HG03460 (cell line): ENCODE data around the gene FAM120B.

Experiments used
- ATAC-seq: cut with Tn5 transposase; IDR thresholded peaks from one replicate; pipeline ENCODE4 v1.9.1; 2021; ENCODE audit not compliant: unreplicated experiment

Gene FAM120B

DNA sequence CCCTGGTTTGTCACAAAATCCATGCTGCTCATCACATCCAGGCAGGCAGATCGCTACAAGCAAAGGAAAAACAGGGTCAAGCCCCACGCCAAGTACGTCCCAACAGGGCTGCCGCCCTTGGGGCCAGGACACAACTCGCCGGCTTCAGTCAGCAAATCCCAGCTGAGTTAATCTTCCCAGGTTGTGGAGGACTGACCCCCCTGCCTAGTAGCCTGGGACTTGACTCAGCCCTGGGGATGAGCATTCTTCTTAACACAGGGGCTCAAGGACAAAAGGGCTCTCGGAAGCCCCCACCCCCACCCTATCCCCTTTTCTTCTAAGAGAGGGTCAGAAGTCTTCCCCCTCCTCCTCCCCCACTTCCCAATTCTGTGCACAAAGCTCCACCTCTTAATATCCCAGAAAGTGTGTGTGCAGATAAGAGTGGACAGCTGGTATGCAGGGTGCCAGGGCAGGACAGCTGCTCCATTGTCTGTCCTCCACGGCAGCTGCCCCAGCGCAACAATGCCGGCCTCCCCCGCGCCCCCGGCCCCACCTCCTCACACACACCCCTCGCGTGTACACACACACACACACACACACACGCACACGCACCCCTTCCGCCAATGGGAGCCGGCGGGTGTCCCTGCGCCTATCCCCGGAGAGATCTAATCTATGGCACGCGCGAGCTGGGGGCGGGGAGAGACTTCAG is 20.2 kb upstream of the FAM120B start:
- ATAC-seq, result no peak

DNA sequence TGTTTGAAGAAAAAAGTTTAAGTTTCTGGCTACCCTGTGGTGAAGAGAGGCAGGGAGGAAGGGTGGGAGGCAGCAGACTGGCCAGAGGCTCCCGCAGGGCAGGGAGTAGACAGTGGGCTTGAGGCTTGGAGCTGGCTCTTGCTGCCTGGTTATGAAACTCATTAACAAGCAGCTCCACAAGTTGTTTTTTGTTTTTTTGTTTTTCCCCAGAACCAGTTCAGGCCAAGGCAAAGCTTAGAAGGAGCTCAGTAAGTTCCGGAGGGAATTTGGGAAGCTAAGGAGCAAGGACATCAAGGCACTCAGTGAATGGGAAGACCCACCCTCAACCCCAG is 19.7 kb upstream of the FAM120B start:
- ATAC-seq, result no peak

DNA sequence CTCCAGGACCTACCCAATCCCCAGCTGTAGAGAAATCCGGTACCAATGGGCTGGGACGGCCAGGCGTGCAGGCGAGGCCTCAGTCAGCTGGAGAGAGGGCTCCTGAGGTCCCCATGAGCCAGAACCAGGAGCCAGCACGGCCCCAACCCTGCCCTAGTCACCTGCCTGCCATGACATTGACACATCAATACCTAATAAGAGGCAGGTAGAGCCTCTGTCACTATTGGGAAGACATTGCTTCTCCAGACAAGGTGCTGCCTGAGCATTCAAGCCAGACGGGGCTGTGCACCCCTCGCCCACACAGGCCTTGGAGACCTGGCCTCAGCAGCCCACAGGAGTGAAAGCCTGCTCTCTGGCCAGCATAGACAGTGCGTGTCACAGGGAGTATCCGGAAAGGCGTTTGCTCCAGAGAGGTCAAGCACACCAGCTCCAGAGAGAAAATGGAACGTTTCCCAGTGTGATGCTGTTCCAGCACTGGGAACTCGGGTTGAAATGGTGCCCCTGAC is 19.1 kb upstream of the FAM120B start:
- no peak for ATAC-seq

DNA sequence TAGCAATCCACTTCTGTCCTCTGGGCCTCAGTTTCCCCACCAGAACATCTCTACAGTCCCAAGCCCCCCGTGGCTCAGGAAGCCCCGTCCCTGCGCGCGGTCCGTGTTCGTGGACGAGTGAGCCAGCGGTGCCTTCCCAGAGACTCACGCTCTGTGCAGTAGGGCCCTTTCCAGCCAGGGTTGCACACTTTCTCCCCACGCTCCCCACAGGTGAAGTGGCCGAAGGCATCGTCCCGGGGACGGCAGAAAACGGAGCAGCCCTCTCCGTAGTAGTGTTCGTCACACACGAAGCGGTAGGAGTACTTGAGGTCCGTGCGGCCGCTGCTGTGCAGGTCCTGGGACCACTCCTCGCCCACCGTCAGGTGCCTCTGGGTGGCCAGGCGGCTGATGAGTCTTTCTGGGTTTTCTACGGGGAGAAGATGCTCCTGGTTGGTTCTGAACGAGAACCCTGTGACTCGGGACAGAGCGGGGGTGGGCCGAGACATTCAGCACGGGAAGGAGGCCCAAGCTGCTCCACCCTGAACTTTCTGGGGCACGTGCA is 18.4 kb upstream of the FAM120B start:
- no peak for ATAC-seq

DNA sequence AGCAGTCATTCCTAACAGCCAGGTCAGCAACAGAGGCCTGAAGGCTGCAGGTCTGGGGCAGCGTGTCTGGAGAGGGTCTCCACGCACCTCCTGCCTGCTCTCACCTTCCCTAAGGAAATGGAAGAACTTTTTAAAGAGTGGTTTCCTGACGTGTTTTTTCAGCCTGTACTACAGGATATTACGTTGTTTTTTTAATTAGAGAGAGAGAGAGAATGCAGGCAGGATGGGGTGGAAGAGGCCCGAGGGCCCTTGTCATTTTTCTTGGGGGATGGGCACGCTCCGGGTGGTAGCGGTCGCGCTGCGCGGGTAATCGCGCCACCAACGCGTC is 17.7 kb upstream of the FAM120B start:
- no peak for ATAC-seq

DNA sequence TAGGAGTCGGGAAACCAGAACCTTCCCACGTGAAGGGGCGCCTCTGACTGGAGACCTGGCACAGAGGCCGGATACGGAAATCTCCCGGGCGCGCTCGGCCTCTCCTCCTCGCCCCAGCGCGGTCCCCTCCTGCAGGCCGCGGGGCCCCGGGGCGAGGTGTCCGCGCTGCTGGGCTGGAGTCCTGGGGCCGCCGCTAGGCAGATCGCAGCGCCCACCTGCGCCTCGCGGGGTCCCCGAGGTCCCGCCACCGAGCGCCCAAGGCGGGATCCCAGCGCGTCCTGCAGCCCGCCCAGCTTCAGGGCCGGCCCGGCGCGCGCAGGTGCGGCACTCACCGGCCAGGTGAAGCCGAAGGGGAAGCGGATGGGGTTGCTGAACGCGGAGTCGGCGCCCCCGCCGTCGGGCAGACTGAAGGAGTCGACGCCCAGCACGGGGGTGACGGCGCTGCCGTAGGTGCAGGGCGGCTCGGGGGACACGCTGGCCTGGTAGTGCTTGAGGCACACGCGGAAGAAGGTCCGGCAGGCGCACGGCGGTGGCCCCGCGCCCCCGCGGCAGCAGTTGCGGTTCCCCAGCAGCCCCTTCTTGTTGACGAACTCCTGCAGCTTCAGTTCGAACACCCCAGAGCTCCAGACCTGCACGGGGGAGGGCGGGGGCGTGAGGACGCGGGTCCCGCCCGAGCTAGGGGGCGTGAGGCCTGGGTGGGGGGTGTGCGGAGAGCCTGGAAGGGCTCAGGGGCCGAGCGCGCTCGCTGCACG is 17.2 kb upstream of the FAM120B start:
- no peak for ATAC-seq

DNA sequence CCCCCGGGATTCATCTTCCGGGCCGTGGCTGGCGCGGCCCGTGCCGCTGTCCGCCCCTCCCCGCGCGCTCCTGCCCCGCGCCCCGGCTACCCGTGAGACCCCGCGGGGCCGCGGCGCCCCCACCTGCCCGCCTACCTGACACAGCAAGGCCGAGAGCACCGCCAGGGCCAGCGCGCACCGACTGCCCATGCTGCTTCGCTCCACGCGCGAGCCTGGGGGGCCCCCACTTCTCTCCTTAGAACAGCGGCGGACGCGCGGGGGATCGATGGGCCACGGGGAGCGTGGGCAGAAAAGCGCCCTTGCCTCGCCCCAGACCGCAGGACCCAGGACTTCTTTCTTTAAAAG is 16.6 kb upstream of the FAM120B start:
- ATAC-seq, result no peak

DNA sequence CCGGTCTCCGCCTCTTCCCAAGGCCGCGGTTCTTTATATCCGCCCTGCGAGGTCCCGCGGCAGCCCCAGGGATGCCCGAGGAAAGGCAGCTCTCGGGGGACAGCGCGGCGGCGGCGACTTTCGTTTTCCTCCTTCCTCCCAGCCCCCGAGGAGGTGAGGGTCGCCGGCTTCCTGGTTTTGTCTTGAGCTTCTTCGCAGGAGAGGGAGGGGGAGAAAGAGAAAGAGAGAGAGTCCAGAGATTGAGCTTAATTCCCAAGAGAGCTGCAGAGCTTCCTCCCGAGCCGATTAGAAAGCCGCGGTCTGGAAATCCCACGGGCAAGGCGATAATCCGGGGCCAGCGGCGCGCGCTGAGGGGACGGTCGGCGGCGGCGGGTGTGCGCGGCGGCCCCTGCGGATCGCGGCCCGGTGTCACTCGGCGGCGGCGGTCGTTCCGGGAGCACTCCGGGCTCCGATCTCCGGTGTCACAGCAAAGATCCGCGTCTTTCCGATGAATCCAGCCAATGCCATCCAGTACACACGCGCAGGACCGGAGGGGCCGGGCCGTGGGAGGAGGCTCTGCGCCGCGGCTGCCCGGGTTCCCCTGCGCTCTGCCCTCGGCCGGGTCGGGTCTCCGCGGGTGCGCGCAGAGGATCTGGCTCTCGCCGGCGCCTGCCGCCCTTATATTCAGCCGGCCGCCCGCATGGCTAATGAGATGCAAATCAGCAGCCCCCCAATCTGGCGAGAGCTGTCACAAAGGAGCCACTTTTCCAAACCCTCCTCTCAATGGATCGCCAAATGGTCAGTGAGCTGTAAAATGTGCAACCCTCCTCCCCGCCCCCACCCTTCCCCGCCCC is 16.0 kb upstream of the FAM120B start, which contains the start of gene DLL1:
Gene DLL1, minus strand, starts transcription at position 783 of the 833 bp plus-strand sequence. CDS start 939 bp downstream, outside the sequence.
- no peak for ATAC-seq

DNA sequence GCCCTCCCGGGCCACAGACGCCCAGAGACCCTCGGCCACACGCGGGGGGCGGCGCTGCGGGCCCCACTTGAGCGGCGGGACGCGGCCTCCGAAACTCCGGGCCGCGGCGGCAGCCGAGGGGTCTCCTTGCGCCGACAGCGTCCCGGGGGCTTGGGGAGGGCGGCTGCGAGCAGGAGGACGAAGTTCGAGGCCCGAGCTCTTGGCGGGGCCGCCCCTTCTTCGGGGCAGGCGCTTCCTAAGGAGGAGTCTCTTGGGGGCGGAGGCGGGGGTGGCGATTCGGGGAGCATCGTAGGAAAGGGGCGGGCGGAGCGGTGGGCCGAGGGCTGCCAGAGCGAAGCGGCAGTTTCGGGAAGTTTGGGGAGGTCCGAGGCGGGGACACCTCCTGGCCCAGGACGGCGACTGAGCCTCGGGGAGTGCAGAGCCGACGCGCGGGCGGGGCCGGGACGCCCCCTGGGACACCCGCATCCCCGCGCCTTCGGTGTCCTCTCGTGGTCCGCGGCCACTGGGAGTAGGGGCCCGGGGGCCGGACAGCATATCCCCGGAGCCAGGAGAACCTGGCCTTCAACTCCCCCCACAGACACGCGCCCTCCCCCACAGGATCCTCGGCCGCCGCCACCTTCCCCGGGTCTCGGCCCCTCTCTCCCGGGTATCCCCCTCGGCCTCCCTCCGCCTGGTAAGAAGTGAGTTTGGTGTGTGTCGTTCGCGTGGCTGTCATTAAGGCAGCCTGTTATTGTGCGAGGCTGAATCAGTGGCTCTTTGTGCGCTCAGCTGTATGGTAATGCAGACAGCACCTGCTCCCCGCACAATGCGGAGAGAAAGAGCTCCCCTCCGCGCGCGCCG is 15.1 kb upstream of the FAM120B start:
- no peak for ATAC-seq

DNA sequence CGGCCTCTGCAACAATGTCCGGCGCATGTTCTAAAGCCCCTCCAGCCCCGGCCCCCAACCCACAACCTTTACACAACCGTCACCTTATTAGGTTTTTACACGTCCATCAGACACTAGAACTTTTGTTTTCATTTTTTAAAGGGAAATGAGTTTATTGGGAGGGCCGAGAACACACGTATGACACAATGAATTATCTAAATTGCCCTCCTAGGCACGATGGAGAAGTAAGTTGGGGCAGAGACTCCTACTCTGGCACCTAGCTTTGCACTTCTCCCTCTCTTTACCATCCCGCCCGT is 14.5 kb upstream of the FAM120B start:
- no peak for ATAC-seq

DNA sequence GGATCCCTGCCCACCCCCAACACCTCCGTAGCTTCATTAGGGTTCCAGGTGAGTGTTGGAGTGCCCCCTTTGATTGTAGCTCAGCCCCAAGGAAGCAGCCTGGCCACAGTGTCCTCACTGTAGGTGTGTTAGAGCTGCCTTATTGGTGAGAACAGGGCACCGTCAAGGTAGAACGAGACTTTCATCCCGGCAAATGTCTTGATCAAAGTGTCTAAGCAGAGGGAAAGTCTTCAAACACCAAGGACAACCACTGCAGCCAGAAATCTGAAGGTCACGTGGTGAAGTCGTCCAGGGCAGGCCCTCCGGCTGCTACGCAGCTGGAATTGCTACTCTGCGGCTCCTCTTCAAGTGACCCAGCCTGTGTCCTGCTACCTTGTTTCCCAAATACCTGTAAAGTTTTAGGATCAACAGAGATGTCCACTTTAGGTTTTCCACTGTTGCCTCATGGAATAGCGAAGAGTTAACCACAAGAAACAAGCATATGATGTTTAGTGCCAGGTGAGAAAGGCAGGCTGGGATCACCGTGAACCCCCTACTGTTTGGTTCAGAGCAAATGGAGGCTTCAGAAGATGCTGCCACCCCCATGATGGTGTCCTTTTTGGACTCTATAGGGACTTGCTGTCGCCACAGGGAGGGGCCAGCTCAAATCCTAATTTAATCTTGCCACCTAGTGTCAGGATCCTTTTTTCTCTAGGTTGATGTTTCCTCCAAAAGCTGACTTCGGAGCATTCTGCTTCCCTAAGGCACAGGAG is 14.0 kb upstream of the FAM120B start:
- no peak for ATAC-seq

DNA sequence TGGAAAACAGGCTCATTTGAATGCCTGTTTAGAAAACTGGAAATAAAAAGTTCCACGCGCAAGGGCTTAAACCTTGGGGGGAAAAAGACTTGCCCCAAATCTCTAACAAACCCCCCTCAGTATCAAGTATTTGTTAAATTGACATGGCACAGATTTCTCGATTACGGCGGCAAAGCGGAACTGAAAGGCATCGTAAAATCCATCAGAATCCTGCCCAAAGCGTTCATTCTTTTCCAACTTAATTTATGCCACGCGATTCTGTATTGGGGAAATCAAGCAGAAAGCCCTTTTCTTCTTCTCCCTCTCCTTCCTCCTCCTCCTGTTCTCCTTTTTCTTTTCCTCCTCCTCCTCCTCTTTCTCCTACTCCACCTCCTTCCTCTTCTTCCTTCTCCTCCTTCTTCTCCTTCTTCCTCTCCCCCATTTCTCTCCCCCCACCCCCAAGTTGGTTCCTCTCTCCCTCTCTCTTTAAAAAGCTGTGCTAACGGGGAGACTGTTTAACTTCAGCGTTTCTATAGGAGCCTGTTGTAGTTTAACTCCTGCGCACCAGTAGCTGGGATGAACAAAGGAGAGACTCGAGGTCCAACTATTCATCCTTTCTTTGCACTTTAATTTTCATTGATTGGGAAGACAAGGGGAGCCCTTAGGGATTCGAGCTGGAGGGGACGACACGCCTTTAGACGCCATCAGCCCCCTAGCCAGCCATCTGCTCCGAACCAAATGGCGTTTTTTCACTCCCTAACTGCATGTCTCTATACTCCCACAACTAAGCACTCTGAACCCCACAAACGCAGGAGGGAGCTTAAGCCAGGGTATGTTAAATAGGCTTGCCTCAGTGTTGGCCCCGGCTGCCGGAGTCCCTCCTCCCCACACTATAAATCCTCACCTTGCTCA is 13.0 kb upstream of the FAM120B start:
- no peak for ATAC-seq

DNA sequence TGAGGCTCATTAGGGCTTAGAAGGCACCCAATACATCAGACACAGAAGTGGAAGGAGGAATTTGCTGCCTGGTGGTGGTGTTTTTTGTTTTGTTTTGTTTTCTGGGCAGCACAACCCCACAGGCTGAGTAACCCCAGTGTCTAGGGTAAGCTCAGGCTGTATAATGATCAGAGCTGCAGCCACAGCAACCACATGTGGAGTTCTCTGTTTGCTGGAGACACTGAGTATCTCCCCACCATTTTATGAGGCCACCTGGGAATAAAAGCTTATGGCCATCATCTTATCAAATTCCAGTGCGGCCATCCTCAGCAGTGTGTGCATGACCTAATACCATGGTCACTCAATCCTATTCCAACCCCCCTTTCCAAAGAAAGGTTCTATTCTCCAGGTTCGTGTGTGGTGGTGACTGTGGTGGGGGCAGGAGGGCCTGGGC is 12.2 kb upstream of the FAM120B start:
- ATAC-seq, result no peak

DNA sequence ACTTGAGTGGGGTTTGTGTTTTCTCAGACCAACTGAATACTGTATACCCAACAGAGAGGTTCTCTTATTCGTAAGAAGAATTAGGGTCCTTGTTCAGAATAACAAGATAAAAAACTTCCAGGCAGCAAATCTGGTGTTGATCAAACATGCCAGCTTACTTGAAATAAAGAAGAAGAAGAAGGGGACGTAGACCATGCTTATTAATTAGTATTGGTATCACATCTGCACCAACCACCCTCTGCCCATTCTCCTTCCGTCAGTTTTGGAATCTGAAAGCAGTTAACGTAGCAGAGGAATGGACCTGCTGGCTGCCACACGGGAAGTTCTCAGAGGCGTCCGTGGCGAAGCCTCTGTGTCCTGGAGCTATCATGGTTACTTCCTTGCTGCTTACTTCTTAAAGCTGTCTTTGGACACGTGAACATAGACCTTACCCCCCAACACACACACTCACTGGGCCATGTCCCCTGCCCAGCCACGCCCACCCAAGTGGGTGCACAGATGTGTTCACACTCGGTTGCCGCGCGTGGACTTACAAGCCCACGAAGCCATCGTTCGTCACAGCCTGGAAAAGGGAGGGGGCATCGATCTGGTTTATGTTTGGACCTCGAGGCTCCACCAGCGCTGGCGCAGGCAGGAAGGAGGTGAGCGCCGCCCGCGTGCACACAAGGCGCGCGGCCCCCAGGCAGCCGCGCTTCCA is 11.6 kb upstream of the FAM120B start:
- ATAC-seq, result peak; percentile 3

DNA sequence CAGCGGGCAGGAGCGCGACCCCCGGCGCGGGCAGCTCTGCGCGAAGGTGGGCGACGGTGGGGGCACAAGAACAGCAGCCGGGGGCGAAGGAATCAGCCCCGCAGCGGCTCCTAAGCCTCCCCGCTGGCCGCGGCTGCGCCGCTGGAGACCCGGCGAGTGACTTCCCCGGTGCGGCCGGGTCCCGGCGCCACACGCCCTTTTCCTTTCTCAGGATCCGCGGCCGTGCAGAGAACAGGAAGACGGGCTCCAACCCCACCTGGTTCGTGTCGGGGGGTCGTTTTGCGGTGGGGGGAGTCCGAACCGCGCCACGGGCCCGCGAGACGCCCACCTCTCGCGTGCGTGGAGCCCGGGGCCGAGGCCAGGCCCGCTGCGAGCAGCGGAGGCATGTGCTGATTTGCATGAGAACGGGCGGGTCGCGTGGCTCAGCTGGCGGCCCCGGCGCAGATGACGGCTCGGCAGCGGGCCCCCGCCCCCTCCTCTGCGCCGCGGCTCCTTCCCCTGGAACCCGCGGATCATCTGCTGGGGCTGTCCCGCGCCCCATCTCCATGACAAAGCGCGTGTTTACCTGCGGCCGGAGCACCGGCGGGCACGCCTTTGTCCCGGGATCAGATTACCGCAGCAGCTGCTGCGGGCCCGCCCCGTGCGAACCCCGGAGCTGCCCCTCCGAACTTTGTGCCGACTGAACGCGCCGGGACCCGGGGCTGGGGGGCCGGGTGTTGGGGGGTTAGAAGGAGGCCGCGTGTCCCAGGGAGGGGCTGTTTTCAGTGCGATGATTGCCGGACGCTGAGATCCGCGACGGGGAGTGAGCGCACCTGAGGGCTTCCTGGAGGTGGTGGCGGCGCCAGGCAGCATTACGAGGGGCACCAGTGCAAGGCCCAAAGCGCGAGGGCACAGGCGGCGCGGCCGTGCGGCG is 10.8 kb upstream of the FAM120B start:
- ATAC-seq, result peak; percentile 40

DNA sequence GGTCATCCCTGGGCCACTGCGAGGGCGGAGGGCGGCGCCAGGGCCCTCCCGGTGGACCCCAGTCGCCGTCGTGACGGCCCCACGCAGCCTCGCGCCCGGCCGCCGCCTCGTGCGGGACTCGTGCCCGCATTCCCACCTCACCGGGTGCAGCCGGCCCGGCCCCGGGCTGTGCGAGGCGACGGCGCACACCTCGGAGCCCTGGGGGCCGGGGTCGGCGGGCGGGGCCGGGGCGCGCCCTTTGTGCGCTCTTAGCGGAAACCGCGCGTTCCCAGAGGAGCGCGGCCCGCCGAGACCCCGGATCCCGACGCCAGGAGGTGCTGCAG is 10.2 kb upstream of the FAM120B start:
- no peak for ATAC-seq

DNA sequence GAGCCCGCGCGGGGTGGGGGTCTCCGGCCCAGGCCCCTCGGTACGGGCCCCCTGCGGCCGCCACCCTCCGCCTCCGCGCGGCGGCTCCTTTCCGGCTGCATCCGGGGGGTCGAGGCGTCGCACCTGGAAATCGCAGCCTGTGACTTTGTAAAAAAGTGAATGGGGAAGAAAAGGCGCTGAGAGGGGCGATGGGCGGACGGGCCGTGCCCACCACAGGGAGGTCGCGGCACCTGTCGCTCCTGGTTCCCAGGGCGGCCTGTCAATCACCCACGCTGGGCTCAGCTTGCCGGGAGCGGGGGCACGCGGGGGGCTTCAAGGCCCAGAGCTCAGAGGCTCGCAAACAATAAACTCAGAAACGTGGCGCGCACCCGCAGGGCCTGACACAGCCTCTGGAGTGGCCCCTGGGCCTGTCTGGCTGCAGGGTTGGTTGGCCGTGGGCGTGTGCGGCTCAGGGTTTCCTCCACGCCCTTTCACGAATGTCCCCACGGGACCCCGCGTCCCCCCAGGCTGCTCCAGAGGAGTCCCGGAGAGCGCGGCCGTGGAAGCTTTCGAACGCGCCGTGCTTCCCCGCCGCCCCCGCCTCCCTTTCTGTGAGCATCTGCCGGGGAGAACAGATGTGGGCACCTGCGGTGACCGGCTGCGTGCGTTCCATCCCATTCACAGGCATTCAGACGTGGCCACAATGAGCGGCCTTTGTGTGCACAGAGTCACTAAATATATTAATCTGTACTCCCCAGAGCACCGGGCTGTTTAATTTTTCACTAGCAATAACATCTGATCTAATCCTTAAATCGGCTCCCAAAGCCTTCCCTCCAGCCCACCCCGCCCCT is 9.6 kb upstream of the FAM120B start:
- ATAC-seq, result no peak
